Fibroblast of mammary gland (primary cell): ENCODE results near the gene MAP3K8.

ENCODE experiments used
- DNase-seq: peaks from one replicate; pipeline ENCODE4 v3.0.0-alpha.2; 2010; ENCODE audit warnings: low read depth
- H3K4me3 ChIP-seq: 2 replicates; pipeline ENCODE4 v1.5.1; 2011; ENCODE audit warnings: low read depth, mild to moderate bottlenecking, low read length, moderate library complexity; ENCODE audit not compliant: control insufficient read depth
- TF ChIP-seq, protein P1 (sequence below): conservative IDR thresholded peaks from 2 replicates; pipeline ENCODE4 v1.5.1; 2011; ENCODE audit warnings: low read depth, low read length, inconsistent platforms; ENCODE audit not compliant: control insufficient read depth, insufficient read depth

Gene MAP3K8

GRCh38 chr10:30456266-30456665 is 22.3 kb downstream of the MAP3K8 start:
- H3K4me3 ChIP-seq: no peak overlapping the region
- no peak for DNase-seq
- TF ChIP-seq, protein P1, sequence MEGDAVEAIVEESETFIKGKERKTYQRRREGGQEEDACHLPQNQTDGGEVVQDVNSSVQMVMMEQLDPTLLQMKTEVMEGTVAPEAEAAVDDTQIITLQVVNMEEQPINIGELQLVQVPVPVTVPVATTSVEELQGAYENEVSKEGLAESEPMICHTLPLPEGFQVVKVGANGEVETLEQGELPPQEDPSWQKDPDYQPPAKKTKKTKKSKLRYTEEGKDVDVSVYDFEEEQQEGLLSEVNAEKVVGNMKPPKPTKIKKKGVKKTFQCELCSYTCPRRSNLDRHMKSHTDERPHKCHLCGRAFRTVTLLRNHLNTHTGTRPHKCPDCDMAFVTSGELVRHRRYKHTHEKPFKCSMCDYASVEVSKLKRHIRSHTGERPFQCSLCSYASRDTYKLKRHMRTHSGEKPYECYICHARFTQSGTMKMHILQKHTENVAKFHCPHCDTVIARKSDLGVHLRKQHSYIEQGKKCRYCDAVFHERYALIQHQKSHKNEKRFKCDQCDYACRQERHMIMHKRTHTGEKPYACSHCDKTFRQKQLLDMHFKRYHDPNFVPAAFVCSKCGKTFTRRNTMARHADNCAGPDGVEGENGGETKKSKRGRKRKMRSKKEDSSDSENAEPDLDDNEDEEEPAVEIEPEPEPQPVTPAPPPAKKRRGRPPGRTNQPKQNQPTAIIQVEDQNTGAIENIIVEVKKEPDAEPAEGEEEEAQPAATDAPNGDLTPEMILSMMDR: no peak

DNA sequence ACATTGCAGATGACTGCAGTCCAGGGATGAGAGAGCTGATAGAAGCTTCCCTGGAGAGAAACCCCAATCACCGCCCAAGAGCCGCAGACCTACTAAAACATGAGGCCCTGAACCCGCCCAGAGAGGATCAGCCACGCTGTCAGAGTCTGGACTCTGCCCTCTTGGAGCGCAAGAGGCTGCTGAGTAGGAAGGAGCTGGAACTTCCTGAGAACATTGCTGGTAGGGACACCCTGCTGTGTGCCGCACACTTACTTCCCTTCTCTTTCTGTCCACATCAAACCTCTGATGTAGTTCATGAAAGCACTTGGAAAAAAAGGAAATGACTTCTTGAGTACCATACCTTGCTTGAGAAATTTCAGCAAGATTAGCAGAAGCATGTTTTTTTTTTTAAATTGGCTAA is 25.3 kb downstream of the MAP3K8 start:
- H3K4me3 ChIP-seq: no peak overlapping the region
- DNase-seq: no peak
- TF ChIP-seq, protein P1: no peak

DNA sequence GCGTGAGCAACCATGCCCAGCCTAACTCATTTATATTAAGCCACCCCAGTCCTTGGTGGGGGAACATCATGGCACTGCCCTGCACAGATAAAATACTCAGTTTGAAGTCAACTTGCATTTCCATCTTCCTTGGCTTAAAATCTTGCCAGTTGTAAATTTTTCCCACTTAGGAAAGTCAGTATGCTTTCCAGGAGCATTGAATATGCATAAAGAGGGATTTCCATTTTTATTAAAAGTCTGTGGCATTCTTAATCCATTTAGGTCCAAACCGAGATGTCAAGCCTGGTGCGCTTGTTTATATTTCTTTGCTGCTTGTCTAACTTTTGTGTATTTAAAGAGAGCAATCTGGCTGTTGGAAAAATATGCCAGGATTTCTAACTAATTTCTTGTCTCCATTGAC is 26.1 kb downstream of the MAP3K8 start:
- TF ChIP-seq, protein P1: no peak
- no peak overlapping the region for H3K4me3 ChIP-seq
- no peak for DNase-seq

GRCh38 chr10:30462513-30462912 is 28.5 kb downstream of the MAP3K8 start:
- no peak overlapping the region for H3K4me3 ChIP-seq
- TF ChIP-seq, protein P1: no peak

DNA sequence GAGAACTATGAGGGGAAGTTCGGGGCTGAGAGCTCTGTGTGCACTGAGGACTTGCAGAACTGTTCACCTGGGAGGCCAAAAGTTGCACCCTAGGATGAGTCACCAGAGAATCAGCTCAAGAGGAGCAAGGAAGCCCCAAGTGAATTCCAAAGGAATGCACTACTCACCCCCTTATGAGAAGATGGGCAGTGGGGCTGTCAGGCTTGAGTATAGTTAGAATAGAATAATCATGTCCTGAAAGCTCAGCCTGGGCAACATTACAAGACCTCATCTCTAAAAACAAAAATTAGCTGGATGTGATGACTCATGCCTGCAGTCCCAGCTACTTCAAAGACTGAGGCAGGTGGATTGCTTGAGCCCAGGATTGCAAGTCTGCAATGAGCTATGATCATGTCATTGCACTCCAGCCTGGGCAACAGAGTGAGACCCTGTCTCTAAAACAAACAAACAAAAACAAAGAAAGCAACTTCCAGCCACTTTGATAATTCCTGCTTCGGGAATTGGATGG is 30.0 kb downstream of the MAP3K8 start:
- TF ChIP-seq, protein P1: no peak
- DNase-seq: peak; percentile 66
- no peak overlapping the region for H3K4me3 ChIP-seq

More at GRCh38 chr10:30462513-30462912, 28.5 kb downstream of the MAP3K8 start:
- DNase-seq: no peak

DNA sequence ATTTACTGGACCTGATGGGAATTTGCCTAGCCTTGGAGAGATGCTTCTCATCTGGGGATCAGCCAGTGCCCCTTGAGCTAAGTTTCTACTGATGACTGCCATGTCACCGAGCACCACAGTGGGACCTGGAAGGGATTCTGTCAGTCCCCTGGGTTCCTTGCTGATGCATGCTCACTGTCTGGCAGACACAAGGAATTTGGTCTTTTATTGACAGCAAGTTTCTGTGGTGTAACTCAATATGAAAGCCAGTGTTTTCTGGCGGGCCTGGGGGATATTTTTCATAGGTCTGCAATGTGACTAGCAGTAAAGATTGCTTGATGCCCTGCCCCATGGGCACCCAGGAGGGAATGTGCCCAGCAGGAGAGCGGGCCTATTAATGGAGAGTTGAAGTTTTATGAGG is 30.7 kb downstream of the MAP3K8 start:
- no peak overlapping the region for H3K4me3 ChIP-seq
- TF ChIP-seq, protein P1: no peak

DNA sequence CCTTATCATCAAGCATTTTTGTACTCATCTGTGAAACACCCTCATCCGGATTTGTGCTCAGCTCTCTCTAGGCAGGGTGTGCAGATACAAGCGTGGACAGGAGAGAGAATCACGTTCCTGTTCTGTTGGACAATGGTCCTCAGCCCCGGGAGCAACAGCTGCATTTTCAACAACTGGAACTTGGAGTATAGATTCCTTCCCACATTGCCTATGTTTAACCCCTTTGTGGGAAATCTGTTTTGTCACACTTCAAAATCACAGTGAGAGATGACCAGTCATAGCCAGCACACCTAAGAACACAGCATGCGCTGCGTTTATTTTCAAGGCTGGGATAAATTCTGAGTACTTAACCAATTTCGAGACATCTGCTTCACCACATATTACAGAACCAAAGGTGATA is 32.5 kb downstream of the MAP3K8 start:
- no peak for DNase-seq
- H3K4me3 ChIP-seq: no peak overlapping the region
- TF ChIP-seq, protein P1: no peak

More for the DNA sequence above, 30.7 kb downstream of the MAP3K8 start:
- DNase-seq: no peak
